ENCODE data around the gene MGLL.

MGLL gene

DNA sequence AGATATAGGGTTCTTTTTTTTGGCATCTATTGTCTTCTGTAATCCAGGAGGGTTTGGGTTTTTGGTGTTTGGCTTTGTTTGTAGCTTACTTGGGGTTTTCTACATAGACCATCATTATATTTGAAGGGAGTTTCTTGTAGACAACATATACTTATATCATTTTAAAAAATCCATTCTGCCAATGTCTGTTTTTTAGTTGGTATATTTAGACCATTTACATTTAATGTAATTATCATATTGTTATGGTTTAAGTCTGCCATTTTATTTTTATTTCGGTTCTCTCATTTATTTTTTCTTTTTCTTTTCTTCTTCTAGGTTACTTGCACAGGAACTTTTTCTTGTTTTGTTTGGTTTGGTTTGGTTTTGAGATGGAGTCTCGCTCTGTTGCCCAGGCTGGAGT is 5.5 kb upstream of the MGLL start:
- H3K4me3 ChIP-seq, result no peak overlapping the region
- peaks cover 0 to 5% (median 0%) of the 10 kb centered on the region in 11 experiments; a peak in 3 of 22 replicates for H3K36me3 ChIP-seq
- H4K20me1 ChIP-seq, result peaks cover 0 to 5% (median 0%) of the 10 kb centered on the region in 11 experiments; a peak in 3 of 22 replicates
- H3K9me3 ChIP-seq (replicated peaks in 1 of 11), result peaks cover 42 to 52% (median 49%) of the 10 kb centered on the region in 11 experiments
- no peak overlapping the region for H3K4me2 ChIP-seq
- peaks cover 0 to 5% (median 2%) of the 10 kb centered on the region in 10 experiments; a peak in 16 of 20 replicates for H3K4me1 ChIP-seq
- no peak overlapping the region for H3K27ac ChIP-seq
- peaks cover 21 to 36% (median 32%) of the 10 kb centered on the region in 11 experiments for H3K27me3 ChIP-seq
- H3K9ac ChIP-seq, result no peak overlapping the region
- no peak for TF ChIP-seq Cebpa-rat (IDR thresholded peaks at IDR 0.05)

DNA sequence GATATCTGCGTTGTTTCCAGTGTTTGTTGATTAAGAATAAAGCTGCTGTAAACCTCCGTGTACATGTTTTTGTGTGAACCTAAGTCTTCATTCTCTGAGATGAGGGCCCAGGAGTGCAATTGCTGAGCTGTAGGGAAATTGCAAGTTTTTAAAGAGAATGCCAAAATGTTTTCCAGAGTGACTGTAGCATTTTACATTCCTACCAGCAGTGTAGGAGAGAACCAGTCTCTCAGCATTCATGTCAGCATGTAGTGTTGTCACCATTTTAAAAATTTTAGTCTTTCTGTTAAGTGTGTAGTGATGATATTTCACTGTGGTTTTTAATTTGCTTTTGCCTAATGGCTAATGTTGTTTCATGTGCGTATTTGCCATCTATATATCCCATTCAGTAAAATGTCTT is 3.4 kb upstream of the MGLL start:
- Histone ChIP-seq H3K4me2 (no peak overlapping the region), H3K36me3 (peaks cover 0 to 5% (median 0%) of the 10 kb centered on the region in 11 experiments; a peak in 3 of 22 replicates), H3K4me3 (no peak overlapping the region), H3K27ac (no peak overlapping the region), H4K20me1 (peaks cover 0 to 12% (median 4%) of the 10 kb centered on the region in 11 experiments; a peak in 8 of 22 replicates), H3K9me3 (replicated peaks in 1 of 11) (peaks cover 42 to 51% (median 47%) of the 10 kb centered on the region in 11 experiments), H3K9ac (no peak overlapping the region), H3K4me1 (peaks cover 9 to 19% (median 9%) of the 10 kb centered on the region in 10 experiments; a peak in 19 of 20 replicates), H3K27me3 (peaks cover 41 to 56% (median 52%) of the 10 kb centered on the region in 11 experiments)
- TF ChIP-seq Cebpa-rat (IDR thresholded peaks at IDR 0.05), result no peak

DNA sequence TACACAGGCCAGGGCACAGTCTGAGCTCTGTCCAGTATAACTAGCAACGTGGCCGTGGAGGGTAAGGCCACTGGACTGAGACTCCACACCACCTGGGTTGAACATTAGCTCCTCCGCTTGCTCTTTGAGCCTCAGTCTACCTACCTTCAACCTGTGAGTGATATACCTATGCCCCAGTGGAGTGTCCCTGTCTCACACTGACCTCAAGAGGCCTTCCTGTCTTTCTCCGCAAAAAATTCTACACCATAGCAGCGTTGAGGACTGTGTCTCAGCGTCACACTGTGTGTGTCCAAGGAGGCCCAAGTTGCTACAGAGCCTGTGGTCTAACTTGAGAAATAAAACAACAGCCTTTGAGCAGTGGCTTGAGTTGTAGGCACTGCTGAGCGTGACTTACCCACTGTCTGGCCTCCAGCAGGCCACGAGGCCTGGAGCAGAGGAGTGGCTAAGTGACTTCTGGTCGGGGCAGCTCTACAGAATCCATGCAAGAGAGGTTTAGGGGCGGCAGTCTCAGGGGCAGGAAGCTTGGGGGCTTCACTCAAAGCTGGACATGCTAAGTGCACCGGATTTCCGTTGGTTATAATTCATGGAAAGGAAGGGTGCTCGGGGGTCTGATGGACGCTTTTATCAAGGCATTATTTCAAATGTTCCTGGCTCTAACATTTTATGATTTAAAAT is 2.0 kb upstream of the MGLL start:
- Histone ChIP-seq H3K36me3 (peaks cover 0 to 5% (median 0%) of the 10 kb centered on the region in 11 experiments; a peak in 3 of 22 replicates), H3K9ac (no peak overlapping the region), H4K20me1 (peaks cover 0 to 12% (median 4%) of the 10 kb centered on the region in 11 experiments; a peak in 8 of 22 replicates), H3K4me3 (no peak overlapping the region), H3K4me2 (no peak overlapping the region), H3K27ac (no peak overlapping the region), H3K27me3 (peaks cover 45 to 70% (median 66%) of the 10 kb centered on the region in 11 experiments), H3K4me1 (peaks cover 9 to 19% (median 10%) of the 10 kb centered on the region in 10 experiments; a peak in 19 of 20 replicates), H3K9me3 (replicated peaks in 1 of 11) (peaks cover 27 to 37% (median 32%) of the 10 kb centered on the region in 11 experiments)
- TF ChIP-seq Cebpa-rat (IDR thresholded peaks at IDR 0.05), result no peak

DNA sequence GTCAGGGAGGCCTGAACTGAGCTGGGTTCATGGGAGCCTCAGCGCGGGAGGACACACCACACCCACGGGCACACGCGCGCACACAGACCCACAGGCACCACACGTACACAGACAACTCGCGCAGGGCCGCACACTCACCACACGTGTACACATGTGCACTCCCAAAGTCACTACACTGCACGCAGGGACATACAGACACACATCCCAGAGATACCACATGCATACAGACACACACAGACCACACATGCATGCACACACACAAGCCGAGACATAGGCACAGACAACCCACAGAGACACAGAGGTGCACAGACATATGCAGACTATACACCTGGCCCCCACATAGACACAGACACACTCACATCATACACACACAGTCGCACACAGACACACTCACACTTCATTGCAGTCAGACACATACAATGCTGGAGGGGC is 1.1 kb upstream of the MGLL start:
- Histone ChIP-seq H3K36me3 (peaks cover 0 to 5% (median 0%) of the 10 kb centered on the region in 11 experiments; a peak in 3 of 22 replicates), H3K27me3 (peaks cover 45 to 72% (median 66%) of the 10 kb centered on the region in 11 experiments), H3K4me2 (peak overlapping the region; percentile 93 to 99 (median 97)), H3K27ac (no peak overlapping the region), H4K20me1 (peaks cover 0 to 12% (median 4%) of the 10 kb centered on the region in 11 experiments; a peak in 8 of 22 replicates), H3K4me3 (peak overlapping the region; percentile 54 to 76 (median 68); a peak in 19 of 20 replicates), H3K9ac (peak overlapping the region in 8 of 11 experiments; percentile 40 to 81 (median 64); a peak in 9 of 22 replicates), H3K4me1 (peaks cover 9 to 19% (median 10%) of the 10 kb centered on the region in 10 experiments; a peak in 19 of 20 replicates), H3K9me3 (replicated peaks in 1 of 11) (peaks cover 18 to 28% (median 24%) of the 10 kb centered on the region in 11 experiments)
- no peak for TF ChIP-seq Cebpa-rat (IDR thresholded peaks at IDR 0.05)

DNA sequence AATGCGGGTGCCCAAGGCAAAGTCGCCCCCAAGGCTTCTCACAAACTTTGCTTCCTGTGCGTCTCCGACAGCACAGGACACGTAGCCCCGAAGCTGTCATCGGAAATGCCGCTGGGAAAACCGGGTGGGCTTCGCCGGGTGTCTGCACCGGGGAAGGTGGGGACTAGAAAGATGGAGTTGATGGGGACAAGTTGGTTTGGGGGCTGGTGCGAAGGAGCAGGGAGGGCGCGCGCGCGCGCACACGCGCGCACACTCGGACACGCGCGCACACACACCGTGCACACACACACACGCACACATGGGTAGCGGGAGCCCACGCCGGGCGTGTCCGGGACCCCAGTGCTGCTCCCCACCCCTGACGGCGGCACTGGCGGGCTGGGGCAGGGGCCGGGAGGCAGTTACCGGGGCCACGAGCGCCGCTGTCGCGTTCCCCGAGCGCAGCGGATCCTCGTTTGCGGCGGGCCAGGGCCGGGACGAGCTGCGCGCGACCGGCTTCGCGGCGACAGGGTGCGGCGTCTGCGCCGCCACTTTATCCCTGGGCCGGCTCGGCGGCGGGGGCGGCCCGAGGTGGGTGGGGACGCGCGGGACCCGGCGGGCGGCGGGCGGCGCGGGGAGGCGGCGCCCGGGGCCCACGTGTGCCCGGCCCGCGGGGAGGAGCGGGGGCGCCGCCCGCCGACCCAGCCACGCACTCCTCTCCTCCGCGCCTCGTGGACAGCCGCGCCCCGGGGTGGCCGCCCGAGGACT is 539 bp upstream of the MGLL start:
- H3K9me3 ChIP-seq (replicated peaks in 1 of 11), result peaks cover 13 to 22% (median 18%) of the 10 kb centered on the region in 11 experiments
- H3K27ac ChIP-seq, result peak overlapping the region in 3 of 11 experiments; percentile 29 to 49 (median 49); a peak in 5 of 22 replicates
- peak overlapping the region; percentile 54 to 76 (median 68) for H3K4me3 ChIP-seq
- H3K4me1 ChIP-seq, result peaks cover 9 to 19% (median 10%) of the 10 kb centered on the region in 10 experiments; a peak in 19 of 20 replicates
- H3K4me2 ChIP-seq, result peak overlapping the region; percentile 93 to 99 (median 97)
- no peaks in the 10 kb centered on the region for H3K36me3 ChIP-seq
- peaks cover 0 to 12% (median 4%) of the 10 kb centered on the region in 11 experiments; a peak in 8 of 22 replicates for H4K20me1 ChIP-seq
- no peak for TF ChIP-seq Cebpa-rat (IDR thresholded peaks at IDR 0.05)
- peak overlapping the region; percentile 11 to 81 (median 61); a peak in 19 of 22 replicates for H3K9ac ChIP-seq
- peaks cover 45 to 72% (median 66%) of the 10 kb centered on the region in 11 experiments for H3K27me3 ChIP-seq

DNA sequence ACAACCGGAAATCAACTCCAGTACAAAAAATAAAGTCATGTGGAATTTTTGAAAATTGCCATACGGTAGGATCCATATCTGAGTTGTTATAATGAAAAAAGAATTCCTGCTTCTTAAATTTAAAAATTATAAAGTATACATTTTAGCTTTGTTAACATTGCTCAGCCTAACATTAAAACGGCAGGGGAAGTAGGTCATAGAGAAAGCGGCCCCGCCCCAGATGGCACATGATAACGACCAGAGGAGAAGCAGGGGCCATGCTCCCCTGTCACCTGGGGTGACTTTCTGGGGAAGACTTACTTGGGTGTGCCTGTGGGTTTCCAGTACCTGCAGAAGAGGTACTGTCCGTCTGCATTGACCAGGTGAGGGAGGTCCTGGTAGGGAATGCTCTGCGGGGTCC is 921 bp downstream of the MGLL start:
- H3K9me3 ChIP-seq (replicated peaks in 1 of 11), result peaks cover 0 to 8% (median 4%) of the 10 kb centered on the region in 11 experiments; a peak in 16 of 22 replicates
- TF ChIP-seq Cebpa-rat (IDR thresholded peaks at IDR 0.05), result no peak
- 0 out of 20 replicates have a peak overlapping the region, but pooled peaks of 1 of the 10 experiments have one; percentile 76 for H3K4me3 ChIP-seq
- H3K27me3 ChIP-seq, result peaks cover 45 to 72% (median 66%) of the 10 kb centered on the region in 11 experiments
- H3K9ac ChIP-seq, result no peak overlapping the region
- H3K4me2 ChIP-seq, result peak overlapping the region in 3 of 11 experiments; percentile 10 to 98 (median 95); a peak in 5 of 22 replicates
- H3K36me3 ChIP-seq, result no peaks in the 10 kb centered on the region
- no peak overlapping the region for H3K27ac ChIP-seq
- H4K20me1 ChIP-seq, result peaks cover 0 to 12% (median 4%) of the 10 kb centered on the region in 11 experiments; a peak in 8 of 22 replicates
- H3K4me1 ChIP-seq, result peaks cover 9 to 29% (median 10%) of the 10 kb centered on the region in 10 experiments; a peak in 19 of 20 replicates

DNA sequence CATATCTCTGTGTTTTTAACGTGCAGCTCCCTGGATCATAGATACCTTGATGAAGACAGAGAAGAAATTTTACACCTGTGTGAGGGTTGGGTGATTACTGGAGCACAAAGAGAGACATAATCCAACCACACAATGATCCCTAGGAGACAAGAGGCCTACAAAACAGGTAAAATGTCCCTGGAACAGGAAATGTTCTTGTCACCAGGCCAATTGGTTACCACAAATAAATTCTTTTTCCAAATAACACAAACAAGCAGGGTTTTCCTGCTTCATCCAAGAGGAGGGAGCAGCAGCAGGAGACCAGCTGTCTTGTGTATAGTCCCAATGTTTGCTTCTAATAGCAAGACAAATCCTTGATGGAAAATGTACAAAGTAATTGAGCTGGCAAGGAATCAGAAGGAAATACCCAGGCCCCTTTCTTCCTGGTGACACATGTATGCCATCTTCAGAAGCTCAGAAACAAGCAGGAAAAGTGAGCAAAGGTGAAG is 1.4 kb downstream of the MGLL start:
- no peak overlapping the region for H3K27ac ChIP-seq
- peaks cover 0 to 12% (median 4%) of the 10 kb centered on the region in 11 experiments; a peak in 8 of 22 replicates for H4K20me1 ChIP-seq
- no peaks in the 10 kb centered on the region for H3K36me3 ChIP-seq
- H3K27me3 ChIP-seq, result peaks cover 45 to 68% (median 63%) of the 10 kb centered on the region in 11 experiments
- no peak overlapping the region for H3K4me3 ChIP-seq
- H3K9ac ChIP-seq, result no peak overlapping the region
- peaks cover 0 to 3% (median 0%) of the 10 kb centered on the region in 11 experiments; a peak in 1 of 22 replicates for H3K9me3 ChIP-seq (replicated peaks in 1 of 11)
- peak overlapping the region in 1 of 11 experiments; percentile 98; a peak in 1 of 22 replicates for H3K4me2 ChIP-seq
- H3K4me1 ChIP-seq, result peaks cover 9 to 29% (median 10%) of the 10 kb centered on the region in 10 experiments; a peak in 19 of 20 replicates
- TF ChIP-seq Cebpa-rat (IDR thresholded peaks at IDR 0.05), result no peak

DNA sequence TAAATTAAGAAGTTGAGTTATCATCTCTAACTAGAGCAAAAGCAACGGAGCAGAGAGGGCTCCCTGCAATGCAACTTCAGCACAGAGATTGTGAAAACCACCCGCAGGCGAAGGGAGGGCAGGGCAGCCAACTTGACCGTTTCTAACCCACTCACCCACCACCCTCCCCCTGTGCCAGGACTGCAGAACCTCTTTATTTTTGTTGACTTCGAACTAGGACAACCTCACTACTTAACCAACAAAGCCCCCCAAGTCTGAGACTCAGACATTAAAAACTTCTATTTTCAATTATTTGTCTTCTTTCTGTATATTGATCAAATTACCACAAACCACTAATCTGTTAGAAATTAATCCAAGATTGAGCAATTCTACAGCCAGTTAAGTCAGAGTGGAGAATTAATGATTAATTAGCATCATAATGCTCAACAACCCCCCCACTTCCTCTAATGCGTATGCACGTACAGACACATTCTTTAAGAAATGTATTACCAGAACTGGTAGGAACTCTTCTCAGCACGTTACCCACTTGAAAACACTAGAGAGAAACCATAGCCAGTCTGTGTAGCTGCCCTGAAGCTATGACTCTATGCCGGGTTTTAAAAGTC is 2.0 kb downstream of the MGLL start:
- peaks cover 45 to 62% (median 58%) of the 10 kb centered on the region in 11 experiments for H3K27me3 ChIP-seq
- no peaks in the 10 kb centered on the region for H3K36me3 ChIP-seq
- H3K9ac ChIP-seq, result no peak overlapping the region

More for the DNA sequence above, 2.0 kb downstream of the MGLL start:
- Histone ChIP-seq H3K4me1 (peaks cover 9 to 29% (median 10%) of the 10 kb centered on the region in 10 experiments; a peak in 19 of 20 replicates), H3K4me3 (no peak overlapping the region), H3K4me2 (peak overlapping the region in 1 of 11 experiments; percentile 98; a peak in 1 of 22 replicates), H4K20me1 (peaks cover 0 to 12% (median 4%) of the 10 kb centered on the region in 11 experiments; a peak in 8 of 22 replicates), H3K27ac (no peak overlapping the region), H3K9me3 (replicated peaks in 1 of 11) (no peaks in the 10 kb centered on the region; a peak in 1 of 22 replicates)
- TF ChIP-seq Cebpa-rat (IDR thresholded peaks at IDR 0.05), result no peak
